Right lobe of liver (tissue), 4 donors: Measurements from ENCODE around the gene EFCAB7.

Experiments used
- CTCF ChIP-seq, 4 donors: fragments of 200-600 bp in 3 of 4; fragments of 450-650 bp in 1 of 4; IDR thresholded peaks; one replicate each; pipeline versions ENCODE4 v1.5.1 to v1.8.0; 2016 to 2022; ENCODE audit warnings: antibody characterized with exemption in 4 of 4, mild to moderate bottlenecking in 2 of 4
- POLR2A ChIP-seq: fragments of 450-650 bp; IDR thresholded peaks from one replicate; pipeline ENCODE4 v1.6.1; 2017; ENCODE audit warnings: antibody characterized with exemption, mild to moderate bottlenecking
- donor health status: DM: no; HTN: no; CAD: no.
- donor health status: DM: no; HTN: no; CAD: no.
- donor health status: DM: no; HTN: yes; CAD: no.

GRCh38 chr1:63555480-63555879 is 32.2 kb downstream of the EFCAB7 start:
- TF ChIP-seq CTCF (IDR thresholded peaks at IDR 0.05) (no peak), POLR2A (no peak)
